GM23338 (cell line): Measurements from ENCODE around the gene TMEM163. TPM values are rescaled to one million over a fixed set of nuclear protein-coding genes. Genes with fewer than 3 reads are reported as not detected.
"Not testable (repeated sequence)": the region's sequence is repeated elsewhere in the genome, so short reads cannot be mapped to it uniquely, and the experiment has no call there.

Experiments used
- ATAC-seq: fragments of 200-7000 bp; cut with Tn5 transposase; 3 replicates; pipeline ENCODE4 v1.9.1; 2020
- DNase-seq: peaks from one replicate; pipeline ENCODE4 v3.0.0-alpha.2; 2015; ENCODE audit warnings: low spot score
- H2AFZ ChIP-seq: fragments of 200-600 bp; sonication (generic); 2 replicates; pipeline ENCODE4 v1.8.0; 2016; ENCODE audit warnings: antibody characterized with exemption, mild to moderate bottlenecking, moderate library complexity
- H3F3A ChIP-seq: fragments of 200-600 bp; sonication (generic); replicated peaks from 2 replicates; pipeline ENCODE4 v1.8.0; 2017; ENCODE audit warnings: antibody characterized with exemption, mixed run types, low read depth
- H3K27ac ChIP-seq: fragments of 200-600 bp; sonication (generic); 2 replicates; pipeline ENCODE4 v1.6.1; 2016; ENCODE audit warnings: low read depth
- H3K27me3 ChIP-seq: fragments of 200-600 bp; sonication (generic); 2 replicates; pipeline ENCODE4 v1.8.0; 2016; ENCODE audit warnings: mild to moderate bottlenecking, mixed run types, moderate library complexity; ENCODE audit not compliant: insufficient read depth
- H3K36me3 ChIP-seq: fragments of 200-600 bp; sonication (generic); 2 replicates; pipeline ENCODE4 v1.8.0; 2016; ENCODE audit warnings: mild to moderate bottlenecking; ENCODE audit not compliant: insufficient read depth
- H3K4me1 ChIP-seq: fragments of 200-600 bp; sonication (generic); 2 replicates; pipeline ENCODE4 v1.8.0; 2016; ENCODE audit warnings: mild to moderate bottlenecking, moderate library complexity; ENCODE audit not compliant: insufficient read depth
- H3K4me2 ChIP-seq: fragments of 200-600 bp; sonication (generic); 2 replicates; pipeline ENCODE4 v1.7.1; 2017; ENCODE audit warnings: mixed run types
- H3K4me3 ChIP-seq: fragments of 200-600 bp; sonication (generic); 2 replicates; pipeline ENCODE4 v1.6.1; 2016; ENCODE audit warnings: mixed run types
- H3K79me2 ChIP-seq: fragments of 200-600 bp; sonication (generic); replicated peaks from 2 replicates; pipeline ENCODE4 v1.8.0; 2017; ENCODE audit warnings: mild to moderate bottlenecking; ENCODE audit not compliant: insufficient read depth
- H3K9me2 ChIP-seq: fragments of 200-600 bp; sonication (generic); 2 replicates; pipeline ENCODE4 v1.8.0; 2017; ENCODE audit not compliant: insufficient read depth
- H4K20me1 ChIP-seq: fragments of 200-600 bp; sonication (generic); replicated peaks from 2 replicates; pipeline ENCODE4 v1.8.0; 2017; ENCODE audit warnings: mild to moderate bottlenecking; ENCODE audit not compliant: insufficient read depth
- H3K27ac Mint-ChIP-seq: 2 replicates; pipeline ENCODE4 v1.8.0; 2020; ENCODE audit warnings: inconsistent platforms, mild to moderate bottlenecking, moderate library complexity, mixed read lengths
- H3K27me3 Mint-ChIP-seq: 3 replicates; pipeline ENCODE4 v1.8.0; 2022; ENCODE audit warnings: low read depth, mild to moderate bottlenecking, moderate library complexity, mixed read lengths, inconsistent platforms; ENCODE audit not compliant: insufficient read depth, poor library complexity
- H3K36me3 Mint-ChIP-seq: 3 replicates; pipeline ENCODE4 v1.8.0; 2021; ENCODE audit warnings: low read depth, mild to moderate bottlenecking, inconsistent platforms, moderate library complexity, mixed read lengths
- H3K4me1 Mint-ChIP-seq: 3 replicates; pipeline ENCODE4 v1.8.0; 2020; ENCODE audit warnings: mild to moderate bottlenecking, inconsistent platforms, mixed read lengths
- H3K4me3 Mint-ChIP-seq: 3 replicates; pipeline ENCODE4 v1.8.0; 2021; ENCODE audit warnings: moderate library complexity, mild to moderate bottlenecking, inconsistent platforms, mixed read lengths
- H3K9me3 Mint-ChIP-seq: 3 replicates; pipeline ENCODE4 v1.8.0; 2020; ENCODE audit warnings: moderate library complexity, mild to moderate bottlenecking, inconsistent platforms, mixed read lengths
- EZH2 ChIP-seq: fragments of 200-600 bp; sonication (generic); IDR thresholded peaks from one replicate; pipeline ENCODE4 v1.8.0; 2017; ENCODE audit warnings: antibody characterized with exemption, mild to moderate bottlenecking, low read depth; ENCODE audit not compliant: unreplicated experiment
- EZH2phosphoT487 ChIP-seq: fragments of 200-600 bp; sonication (generic); IDR thresholded peaks from one replicate; pipeline ENCODE4 v1.8.1; 2018; ENCODE audit warnings: antibody characterized with exemption; ENCODE audit not compliant: unreplicated experiment
- JUNB ChIP-seq: IDR thresholded peaks from one replicate; pipeline ENCODE4 v1.6.1; 2016; ENCODE audit warnings: antibody characterized with exemption; ENCODE audit not compliant: unreplicated experiment
- POLR2AphosphoS5 ChIP-seq: IDR thresholded peaks from 2 replicates; pipeline ENCODE4 v1.6.1; 2016; ENCODE audit warnings: antibody characterized with exemption, low read depth
- STAT1 ChIP-seq: IDR thresholded peaks from one replicate; pipeline ENCODE4 v1.6.1; 2016; ENCODE audit warnings: antibody characterized with exemption; ENCODE audit not compliant: unreplicated experiment
- ZNF114 ChIP-seq: fragments of 250-450 bp; sonication (Bioruptor Pico); IDR thresholded peaks from 2 replicates; pipeline ENCODE4 v1.5.0; 2020; ENCODE audit warnings: mild to moderate bottlenecking, moderate library complexity
- ZNF331 ChIP-seq: fragments of 250-450 bp; sonication (Bioruptor Pico); IDR thresholded peaks from 2 replicates; pipeline ENCODE4 v1.5.0; 2020; ENCODE audit warnings: low read depth, mild to moderate bottlenecking, moderate library complexity
- polyA plus RNA-seq: library from polyadenylated mRNA; unstranded; fragments of >200 nt; fragmentation: Nextera tagmentation; extraction: Ambion mirVana; gene quantifications from 2 replicates; pipeline ENCODE4 v1.2.1, GENCODE V29; 2016
- total RNA-seq: library from RNA; depleted of rRNA; stranded (reverse); fragments of >200 nt; shearing (Covaris generic); gene quantifications from 2 replicates; pipeline ENCODE4 v1.2.3, GENCODE V29; 2014
- TF ChIP-seq, protein P1 (sequence below), 2 experiments: fragments of 200-600 bp in 1 of 2; sonication (generic) in 1 of 2; conservative IDR thresholded peaks; 2 replicates each; pipeline versions ENCODE4 v1.5.1 to v1.6.1; 2016 to 2017; ENCODE audit warnings: antibody characterized with exemption in 2 of 2, low read depth in 2 of 2, mild to moderate bottlenecking in 2 of 2, moderate library complexity in 1 of 2
- TF ChIP-seq, protein P2 (sequence below): IDR thresholded peaks from one replicate; pipeline ENCODE4 v1.6.1; 2018; ENCODE audit warnings: antibody characterized with exemption; ENCODE audit not compliant: unreplicated experiment
- TF ChIP-seq, protein P3 (sequence below): fragments of 250-450 bp; sonication (Bioruptor Pico); IDR thresholded peaks from 2 replicates; pipeline ENCODE4 v1.5.0; 2020; ENCODE audit warnings: mild to moderate bottlenecking, moderate library complexity

The TMEM163 gene
- total and polyA plus RNA-seq, 2 experiments from 2014 or later = 1.1 to 1.8 TPM

DNA sequence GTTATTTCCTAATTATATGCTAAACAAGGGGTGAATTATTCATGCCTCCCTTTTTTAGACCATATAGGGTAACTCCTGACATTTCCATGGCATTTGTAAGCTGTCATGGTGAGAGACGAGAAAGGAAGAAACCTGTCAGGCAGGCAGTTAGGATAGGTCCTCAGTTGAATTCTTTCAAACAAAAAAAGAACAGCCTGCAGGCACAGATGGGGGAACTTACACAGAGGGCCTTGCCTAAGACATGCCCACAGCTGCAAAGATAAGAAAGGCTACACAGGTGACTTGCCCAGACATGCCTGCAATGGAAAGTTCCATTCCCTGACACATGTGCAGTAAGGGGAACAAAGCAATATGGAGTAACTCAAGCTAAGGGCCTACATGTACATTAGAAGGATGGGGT is 128.1 kb downstream of the TMEM163 start:
- H3K9me2 ChIP-seq = peaks cover 7% of the 10 kb centered on the region; the same call in 1 of the 2 replicates
- H3K36me3 ChIP-seq = peaks cover 9% of the 10 kb centered on the region
- ATAC-seq (no peak), DNase-seq (no peak)
- TF ChIP-seq, protein P1, sequence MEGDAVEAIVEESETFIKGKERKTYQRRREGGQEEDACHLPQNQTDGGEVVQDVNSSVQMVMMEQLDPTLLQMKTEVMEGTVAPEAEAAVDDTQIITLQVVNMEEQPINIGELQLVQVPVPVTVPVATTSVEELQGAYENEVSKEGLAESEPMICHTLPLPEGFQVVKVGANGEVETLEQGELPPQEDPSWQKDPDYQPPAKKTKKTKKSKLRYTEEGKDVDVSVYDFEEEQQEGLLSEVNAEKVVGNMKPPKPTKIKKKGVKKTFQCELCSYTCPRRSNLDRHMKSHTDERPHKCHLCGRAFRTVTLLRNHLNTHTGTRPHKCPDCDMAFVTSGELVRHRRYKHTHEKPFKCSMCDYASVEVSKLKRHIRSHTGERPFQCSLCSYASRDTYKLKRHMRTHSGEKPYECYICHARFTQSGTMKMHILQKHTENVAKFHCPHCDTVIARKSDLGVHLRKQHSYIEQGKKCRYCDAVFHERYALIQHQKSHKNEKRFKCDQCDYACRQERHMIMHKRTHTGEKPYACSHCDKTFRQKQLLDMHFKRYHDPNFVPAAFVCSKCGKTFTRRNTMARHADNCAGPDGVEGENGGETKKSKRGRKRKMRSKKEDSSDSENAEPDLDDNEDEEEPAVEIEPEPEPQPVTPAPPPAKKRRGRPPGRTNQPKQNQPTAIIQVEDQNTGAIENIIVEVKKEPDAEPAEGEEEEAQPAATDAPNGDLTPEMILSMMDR (conservative IDR thresholded peaks at IDR 0.05; ENCODE audit: low read depth in 2 of 2) = no peak
- TF ChIP-seq ZNF114 (CRISPR knock-in tag) = no peak
- TF ChIP-seq STAT1 = no peak
- TF ChIP-seq, protein P2, sequence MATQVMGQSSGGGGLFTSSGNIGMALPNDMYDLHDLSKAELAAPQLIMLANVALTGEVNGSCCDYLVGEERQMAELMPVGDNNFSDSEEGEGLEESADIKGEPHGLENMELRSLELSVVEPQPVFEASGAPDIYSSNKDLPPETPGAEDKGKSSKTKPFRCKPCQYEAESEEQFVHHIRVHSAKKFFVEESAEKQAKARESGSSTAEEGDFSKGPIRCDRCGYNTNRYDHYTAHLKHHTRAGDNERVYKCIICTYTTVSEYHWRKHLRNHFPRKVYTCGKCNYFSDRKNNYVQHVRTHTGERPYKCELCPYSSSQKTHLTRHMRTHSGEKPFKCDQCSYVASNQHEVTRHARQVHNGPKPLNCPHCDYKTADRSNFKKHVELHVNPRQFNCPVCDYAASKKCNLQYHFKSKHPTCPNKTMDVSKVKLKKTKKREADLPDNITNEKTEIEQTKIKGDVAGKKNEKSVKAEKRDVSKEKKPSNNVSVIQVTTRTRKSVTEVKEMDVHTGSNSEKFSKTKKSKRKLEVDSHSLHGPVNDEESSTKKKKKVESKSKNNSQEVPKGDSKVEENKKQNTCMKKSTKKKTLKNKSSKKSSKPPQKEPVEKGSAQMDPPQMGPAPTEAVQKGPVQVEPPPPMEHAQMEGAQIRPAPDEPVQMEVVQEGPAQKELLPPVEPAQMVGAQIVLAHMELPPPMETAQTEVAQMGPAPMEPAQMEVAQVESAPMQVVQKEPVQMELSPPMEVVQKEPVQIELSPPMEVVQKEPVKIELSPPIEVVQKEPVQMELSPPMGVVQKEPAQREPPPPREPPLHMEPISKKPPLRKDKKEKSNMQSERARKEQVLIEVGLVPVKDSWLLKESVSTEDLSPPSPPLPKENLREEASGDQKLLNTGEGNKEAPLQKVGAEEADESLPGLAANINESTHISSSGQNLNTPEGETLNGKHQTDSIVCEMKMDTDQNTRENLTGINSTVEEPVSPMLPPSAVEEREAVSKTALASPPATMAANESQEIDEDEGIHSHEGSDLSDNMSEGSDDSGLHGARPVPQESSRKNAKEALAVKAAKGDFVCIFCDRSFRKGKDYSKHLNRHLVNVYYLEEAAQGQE = no peak
- TF ChIP-seq ZNF331 (CRISPR knock-in tag) = no peak
- TF ChIP-seq POLR2AphosphoS5 = no peak
- TF ChIP-seq EZH2 = no peak
- TF ChIP-seq EZH2phosphoT487 = no peak
- no peak for TF ChIP-seq JUNB
- TF ChIP-seq, protein P3, sequence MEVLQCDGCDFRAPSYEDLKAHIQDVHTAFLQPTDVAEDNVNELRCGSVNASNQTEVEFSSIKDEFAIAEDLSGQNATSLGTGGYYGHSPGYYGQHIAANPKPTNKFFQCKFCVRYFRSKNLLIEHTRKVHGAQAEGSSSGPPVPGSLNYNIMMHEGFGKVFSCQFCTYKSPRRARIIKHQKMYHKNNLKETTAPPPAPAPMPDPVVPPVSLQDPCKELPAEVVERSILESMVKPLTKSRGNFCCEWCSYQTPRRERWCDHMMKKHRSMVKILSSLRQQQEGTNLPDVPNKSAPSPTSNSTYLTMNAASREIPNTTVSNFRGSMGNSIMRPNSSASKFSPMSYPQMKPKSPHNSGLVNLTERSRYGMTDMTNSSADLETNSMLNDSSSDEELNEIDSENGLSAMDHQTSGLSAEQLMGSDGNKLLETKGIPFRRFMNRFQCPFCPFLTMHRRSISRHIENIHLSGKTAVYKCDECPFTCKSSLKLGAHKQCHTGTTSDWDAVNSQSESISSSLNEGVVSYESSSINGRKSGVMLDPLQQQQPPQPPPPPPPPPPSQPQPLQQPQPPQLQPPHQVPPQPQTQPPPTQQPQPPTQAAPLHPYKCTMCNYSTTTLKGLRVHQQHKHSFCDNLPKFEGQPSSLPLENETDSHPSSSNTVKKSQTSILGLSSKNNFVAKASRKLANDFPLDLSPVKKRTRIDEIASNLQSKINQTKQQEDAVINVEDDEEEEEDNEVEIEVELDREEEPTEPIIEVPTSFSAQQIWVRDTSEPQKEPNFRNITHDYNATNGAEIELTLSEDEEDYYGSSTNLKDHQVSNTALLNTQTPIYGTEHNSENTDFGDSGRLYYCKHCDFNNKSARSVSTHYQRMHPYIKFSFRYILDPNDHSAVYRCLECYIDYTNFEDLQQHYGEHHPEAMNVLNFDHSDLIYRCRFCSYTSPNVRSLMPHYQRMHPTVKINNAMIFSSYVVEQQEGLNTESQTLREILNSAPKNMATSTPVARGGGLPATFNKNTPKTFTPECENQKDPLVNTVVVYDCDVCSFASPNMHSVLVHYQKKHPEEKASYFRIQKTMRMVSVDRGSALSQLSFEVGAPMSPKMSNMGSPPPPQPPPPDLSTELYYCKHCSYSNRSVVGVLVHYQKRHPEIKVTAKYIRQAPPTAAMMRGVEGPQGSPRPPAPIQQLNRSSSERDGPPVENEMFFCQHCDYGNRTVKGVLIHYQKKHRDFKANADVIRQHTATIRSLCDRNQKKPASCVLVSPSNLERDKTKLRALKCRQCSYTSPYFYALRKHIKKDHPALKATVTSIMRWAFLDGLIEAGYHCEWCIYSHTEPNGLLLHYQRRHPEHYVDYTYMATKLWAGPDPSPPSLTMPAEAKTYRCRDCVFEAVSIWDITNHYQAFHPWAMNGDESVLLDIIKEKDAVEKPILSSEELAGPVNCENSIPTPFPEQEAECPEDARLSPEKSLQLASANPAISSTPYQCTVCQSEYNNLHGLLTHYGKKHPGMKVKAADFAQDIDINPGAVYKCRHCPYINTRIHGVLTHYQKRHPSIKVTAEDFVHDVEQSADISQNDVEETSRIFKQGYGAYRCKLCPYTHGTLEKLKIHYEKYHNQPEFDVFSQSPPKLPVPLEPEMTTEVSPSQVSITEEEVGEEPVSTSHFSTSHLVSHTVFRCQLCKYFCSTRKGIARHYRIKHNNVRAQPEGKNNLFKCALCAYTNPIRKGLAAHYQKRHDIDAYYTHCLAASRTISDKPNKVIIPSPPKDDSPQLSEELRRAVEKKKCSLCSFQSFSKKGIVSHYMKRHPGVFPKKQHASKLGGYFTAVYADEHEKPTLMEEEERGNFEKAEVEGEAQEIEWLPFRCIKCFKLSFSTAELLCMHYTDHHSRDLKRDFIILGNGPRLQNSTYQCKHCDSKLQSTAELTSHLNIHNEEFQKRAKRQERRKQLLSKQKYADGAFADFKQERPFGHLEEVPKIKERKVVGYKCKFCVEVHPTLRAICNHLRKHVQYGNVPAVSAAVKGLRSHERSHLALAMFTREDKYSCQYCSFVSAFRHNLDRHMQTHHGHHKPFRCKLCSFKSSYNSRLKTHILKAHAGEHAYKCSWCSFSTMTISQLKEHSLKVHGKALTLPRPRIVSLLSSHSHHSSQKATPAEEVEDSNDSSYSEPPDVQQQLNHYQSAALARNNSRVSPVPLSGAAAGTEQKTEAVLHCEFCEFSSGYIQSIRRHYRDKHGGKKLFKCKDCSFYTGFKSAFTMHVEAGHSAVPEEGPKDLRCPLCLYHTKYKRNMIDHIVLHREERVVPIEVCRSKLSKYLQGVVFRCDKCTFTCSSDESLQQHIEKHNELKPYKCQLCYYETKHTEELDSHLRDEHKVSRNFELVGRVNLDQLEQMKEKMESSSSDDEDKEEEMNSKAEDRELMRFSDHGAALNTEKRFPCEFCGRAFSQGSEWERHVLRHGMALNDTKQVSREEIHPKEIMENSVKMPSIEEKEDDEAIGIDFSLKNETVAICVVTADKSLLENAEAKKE = no peak
- Mint-ChIP-seq H3K27me3 (peaks cover 5% of the 10 kb centered on the region), H3K4me1 (peaks cover 20% of the 10 kb centered on the region), H3K4me3 (no peak overlapping the region), H3K27ac (no peak overlapping the region), H3K36me3 (peaks cover 32% of the 10 kb centered on the region), H3K9me3 (peaks cover 40% of the 10 kb centered on the region)
- no peak overlapping the region for H2AFZ ChIP-seq
- no peaks in the 10 kb centered on the region for H3F3A ChIP-seq
- no peak overlapping the region for H3K27ac ChIP-seq
- no peak overlapping the region for H3K4me3 ChIP-seq
- peaks cover 18% of the 10 kb centered on the region for H3K4me1 ChIP-seq
- H3K27me3 ChIP-seq = no peaks in the 10 kb centered on the region
- H3K4me2 ChIP-seq = no peak overlapping the region
- H4K20me1 ChIP-seq = no peaks in the 10 kb centered on the region
- H3K79me2 ChIP-seq = no peaks in the 10 kb centered on the region

DNA sequence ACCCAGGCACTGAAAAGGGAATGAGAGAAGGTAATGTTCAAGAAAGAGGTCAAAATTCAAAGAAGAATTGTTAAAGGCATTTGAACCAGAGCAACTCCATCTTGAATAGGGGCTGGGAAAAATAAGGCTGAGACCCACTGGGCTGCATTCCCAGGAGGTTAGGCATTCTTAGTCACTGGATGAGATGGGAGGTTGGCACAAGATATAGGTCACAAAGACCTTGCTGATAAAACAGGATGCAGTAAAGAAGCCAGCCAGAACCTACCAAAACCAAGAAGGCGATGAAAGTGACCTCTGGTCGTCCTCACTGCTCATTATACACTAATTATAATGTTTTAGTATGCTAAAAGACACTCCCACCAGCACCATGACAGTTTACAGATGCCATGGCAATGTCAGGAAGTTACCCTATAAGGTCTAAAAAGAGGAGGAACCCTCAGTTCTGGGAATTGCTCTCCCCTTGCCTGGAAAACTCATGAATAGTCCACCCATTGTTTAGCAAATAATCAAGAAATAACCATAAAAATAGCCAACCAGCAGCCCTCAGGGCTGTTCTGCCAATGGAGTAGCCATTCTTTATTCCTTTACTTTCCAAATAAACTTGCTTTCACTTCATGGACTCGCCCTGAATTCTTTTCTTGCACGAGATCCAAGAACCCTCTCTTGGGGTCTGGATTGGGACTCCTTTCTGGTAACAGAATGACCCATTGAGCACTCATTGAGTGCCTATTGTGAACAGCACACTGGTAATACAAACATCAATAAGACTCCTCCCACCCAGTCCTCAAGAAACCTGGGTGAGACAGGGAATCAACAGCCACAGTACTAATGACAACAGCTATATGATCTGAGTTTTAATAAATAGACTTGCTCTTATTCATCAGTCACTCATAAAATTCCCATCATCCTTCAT is 129.4 kb downstream of the TMEM163 start:
- H3K27me3 Mint-ChIP-seq, H3K9me2 ChIP-seq, H3K27me3 ChIP-seq, H4K20me1 ChIP-seq, H3K4me3 Mint-ChIP-seq, H3K27ac Mint-ChIP-seq, H3K4me3 ChIP-seq, H3K36me3 ChIP-seq, ATAC-seq, H2AFZ ChIP-seq, H3K79me2 ChIP-seq, H3K4me2 ChIP-seq, DNase-seq, H3F3A ChIP-seq, H3K27ac ChIP-seq: not testable (repeated sequence)
- Mint-ChIP-seq H3K9me3 (peaks cover 40% of the 10 kb centered on the region), H3K4me1 (peaks cover 20% of the 10 kb centered on the region), H3K36me3 (peaks cover 32% of the 10 kb centered on the region)
- H3K4me1 ChIP-seq = peaks cover 18% of the 10 kb centered on the region
